ENCODE measurements around the gene PRRT1B.

The PRRT1B gene

GRCh38 chr9:131500377-131500776 lies 44.9 kb upstream of the PRRT1B start:
- H3K27me3 ChIP-seq (ENCODE audit: insufficient read depth, low read depth) = no peaks in the 10 kb centered on the region
- H2AFZ ChIP-seq (ENCODE audit: low read depth) = no peak overlapping the region
- H3K79me2 ChIP-seq (ENCODE audit: insufficient read depth, low read depth) = peaks cover 37% of the 10 kb centered on the region
- no peaks in the 10 kb centered on the region for H4K20me1 ChIP-seq (ENCODE audit: insufficient read depth)
- peak overlapping the region; percentile 82 for H3K9ac ChIP-seq
- H3K27ac ChIP-seq = peak overlapping the region; percentile 99
- TF ChIP-seq CTCF (conservative IDR thresholded peaks at IDR 0.05; ENCODE audit: low read depth, low read length) = no peak
- H3K36me3 ChIP-seq (ENCODE audit: insufficient read depth) = peaks cover 3% of the 10 kb centered on the region; the same call in 1 of the 2 replicates
- no peak overlapping the region for H3K4me3 ChIP-seq (IDR thresholded peaks at IDR 0.05; ENCODE audit: insufficient read depth, low read depth, low read length)
- peaks cover 73% of the 10 kb centered on the region for H3K4me1 ChIP-seq (ENCODE audit: low read depth, poor library complexity, severe bottlenecking)
- peak overlapping the region; percentile 97 for H3K4me2 ChIP-seq

GRCh38 chr9:131500939-131501541 lies 44.3 kb upstream of the PRRT1B start:
- peak overlapping the region; percentile 97 for H3K4me2 ChIP-seq
- H4K20me1 ChIP-seq (ENCODE audit: insufficient read depth) = no peaks in the 10 kb centered on the region
- H3K4me1 ChIP-seq (ENCODE audit: low read depth, poor library complexity, severe bottlenecking) = peaks cover 73% of the 10 kb centered on the region
- H3K79me2 ChIP-seq (ENCODE audit: insufficient read depth, low read depth) = peaks cover 41% of the 10 kb centered on the region
- H3K36me3 ChIP-seq (ENCODE audit: insufficient read depth) = peaks cover 3% of the 10 kb centered on the region; the same call in 1 of the 2 replicates
- peak overlapping the region; percentile 82 for H3K9ac ChIP-seq
- peak overlapping the region; percentile 99 for H3K27ac ChIP-seq
- H3K27me3 ChIP-seq (ENCODE audit: insufficient read depth, low read depth) = no peaks in the 10 kb centered on the region
- H2AFZ ChIP-seq (ENCODE audit: low read depth) = no peak overlapping the region
- no peak overlapping the region for H3K4me3 ChIP-seq (IDR thresholded peaks at IDR 0.05; ENCODE audit: insufficient read depth, low read depth, low read length)
- TF ChIP-seq CTCF (conservative IDR thresholded peaks at IDR 0.05; ENCODE audit: low read depth, low read length) = no peak

GRCh38 chr9:131502781-131503625 lies 42.3 kb upstream of the PRRT1B start, which contains the start of gene POMT1:
POMT1 (plus strand) TSS chr9:131502918; CDS start chr9:131504219, 1,301 bp downstream.
- Histone ChIP-seq H3K4me1 (ENCODE audit: low read depth, poor library complexity, severe bottlenecking) (peaks cover 60% of the 10 kb centered on the region), H3K27ac (peak within 1 kb of the TSS; percentile 99), H3K9ac (peak within 1 kb of the TSS; percentile 82), H3K36me3 (ENCODE audit: insufficient read depth) (no peaks in the 10 kb centered on the region; the same call in 1 of the 2 replicates), H3K27me3 (ENCODE audit: insufficient read depth, low read depth) (no peaks in the 10 kb centered on the region), H3K4me2 (peak within 1 kb of the TSS; percentile 97), H3K4me3 (IDR thresholded peaks at IDR 0.05; ENCODE audit: insufficient read depth, low read depth, low read length) (no peak within 1 kb of the TSS), H3K79me2 (ENCODE audit: insufficient read depth, low read depth) (peaks cover 48% of the 10 kb centered on the region), H4K20me1 (ENCODE audit: insufficient read depth) (no peaks in the 10 kb centered on the region), H2AFZ (ENCODE audit: low read depth) (peak within 1 kb of the TSS; percentile 75)
- TF ChIP-seq CTCF (conservative IDR thresholded peaks at IDR 0.05; ENCODE audit: low read depth, low read length) = no peak

GRCh38 chr9:131503626-131504465 lies 41.5 kb upstream of the PRRT1B start:
- Histone ChIP-seq H3K27me3 (ENCODE audit: insufficient read depth, low read depth) (no peaks in the 10 kb centered on the region), H3K4me2 (peak overlapping the region; percentile 96), H2AFZ (ENCODE audit: low read depth) (peak overlapping the region; percentile 75), H3K27ac (peak overlapping the region; percentile 99), H3K9ac (peak overlapping the region; percentile 82), H4K20me1 (ENCODE audit: insufficient read depth) (no peaks in the 10 kb centered on the region), H3K4me1 (ENCODE audit: low read depth, poor library complexity, severe bottlenecking) (peaks cover 52% of the 10 kb centered on the region), H3K4me3 (IDR thresholded peaks at IDR 0.05; ENCODE audit: insufficient read depth, low read depth, low read length) (no peak overlapping the region), H3K36me3 (ENCODE audit: insufficient read depth) (no peaks in the 10 kb centered on the region), H3K79me2 (ENCODE audit: insufficient read depth, low read depth) (peaks cover 46% of the 10 kb centered on the region)
- no peak for TF ChIP-seq CTCF (conservative IDR thresholded peaks at IDR 0.05; ENCODE audit: low read depth, low read length)

Data from KMS-11 (cell line).